ENCODE results near the gene MRAP.

DNA sequence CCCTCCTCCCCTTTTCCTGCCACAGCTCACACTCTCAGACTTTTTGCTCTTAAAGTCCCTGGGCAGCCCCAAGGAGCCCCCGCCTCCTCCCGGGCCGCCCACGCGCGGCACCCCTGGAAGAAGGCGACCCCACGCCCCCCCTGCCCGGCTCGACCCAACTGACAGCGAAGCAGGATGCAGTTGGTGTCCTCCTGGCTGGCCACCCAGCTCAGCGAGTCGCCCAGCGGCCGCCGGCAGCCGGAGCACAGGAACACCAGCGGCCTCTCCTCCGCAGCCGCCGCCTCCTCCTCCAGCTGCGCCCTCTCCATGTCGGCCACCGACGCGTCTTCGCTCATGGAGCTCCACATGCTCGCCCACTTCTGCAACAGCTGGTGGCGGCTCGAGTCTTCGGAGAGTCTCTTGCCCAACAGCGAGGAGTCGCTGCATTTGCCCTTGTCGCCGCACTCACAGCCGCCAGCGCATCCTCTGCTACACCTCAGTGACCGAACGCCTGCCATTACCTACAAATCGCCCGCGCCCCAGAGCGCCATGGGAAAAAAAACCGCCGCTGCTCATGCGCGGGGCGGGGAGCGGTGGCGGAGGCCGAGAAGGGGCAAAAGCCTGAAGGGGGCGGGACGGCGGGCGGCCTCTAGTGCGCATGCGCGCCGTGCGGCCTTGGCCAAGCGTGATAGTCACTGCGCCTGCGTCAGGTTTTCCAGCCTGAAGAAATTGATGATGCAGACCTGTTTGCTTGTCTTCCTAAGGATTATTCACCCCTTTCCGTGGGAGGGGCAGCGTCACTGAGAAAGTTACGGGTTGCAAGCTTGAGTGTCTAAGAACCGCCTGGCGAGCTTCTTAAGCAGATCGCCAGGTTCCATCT lies 19.9 kb upstream of the MRAP start, which contains the start of gene MIS18A:
- TF ChIP-seq EZH2phosphoT487 (IDR thresholded peaks at IDR 0.05; ENCODE audit: insufficient read depth, low read depth): no peak
- no peak for TF ChIP-seq EZH2 (IDR thresholded peaks at IDR 0.05; ENCODE audit: insufficient read depth, poor library complexity, severe bottlenecking)

Measured in GM23248 (cell line).